GM23338 (cell line): ENCODE results near the gene NRN1L. TPM values are rescaled to one million over a fixed set of nuclear protein-coding genes. Genes with fewer than 3 reads are reported as not detected.

Experiments used
- ATAC-seq: fragments of 200-7000 bp; cut with Tn5 transposase; 3 replicates; pipeline ENCODE4 v1.9.1; 2020
- DNase-seq: peaks from one replicate; pipeline ENCODE4 v3.0.0-alpha.2; 2015; ENCODE audit warnings: low spot score
- H2AFZ ChIP-seq: fragments of 200-600 bp; sonication (generic); 2 replicates; pipeline ENCODE4 v1.8.0; 2016; ENCODE audit warnings: antibody characterized with exemption, mild to moderate bottlenecking, moderate library complexity
- H3F3A ChIP-seq: fragments of 200-600 bp; sonication (generic); replicated peaks from 2 replicates; pipeline ENCODE4 v1.8.0; 2017; ENCODE audit warnings: antibody characterized with exemption, mixed run types, low read depth
- H3K27ac ChIP-seq: fragments of 200-600 bp; sonication (generic); 2 replicates; pipeline ENCODE4 v1.6.1; 2016; ENCODE audit warnings: low read depth
- H3K27me3 ChIP-seq: fragments of 200-600 bp; sonication (generic); 2 replicates; pipeline ENCODE4 v1.8.0; 2016; ENCODE audit warnings: mild to moderate bottlenecking, mixed run types, moderate library complexity; ENCODE audit not compliant: insufficient read depth
- H3K36me3 ChIP-seq: fragments of 200-600 bp; sonication (generic); 2 replicates; pipeline ENCODE4 v1.8.0; 2016; ENCODE audit warnings: mild to moderate bottlenecking; ENCODE audit not compliant: insufficient read depth
- H3K4me1 ChIP-seq: fragments of 200-600 bp; sonication (generic); 2 replicates; pipeline ENCODE4 v1.8.0; 2016; ENCODE audit warnings: mild to moderate bottlenecking, moderate library complexity; ENCODE audit not compliant: insufficient read depth
- H3K4me2 ChIP-seq: fragments of 200-600 bp; sonication (generic); 2 replicates; pipeline ENCODE4 v1.7.1; 2017; ENCODE audit warnings: mixed run types
- H3K4me3 ChIP-seq: fragments of 200-600 bp; sonication (generic); 2 replicates; pipeline ENCODE4 v1.6.1; 2016; ENCODE audit warnings: mixed run types
- H3K79me2 ChIP-seq: fragments of 200-600 bp; sonication (generic); replicated peaks from 2 replicates; pipeline ENCODE4 v1.8.0; 2017; ENCODE audit warnings: mild to moderate bottlenecking; ENCODE audit not compliant: insufficient read depth
- H3K9me2 ChIP-seq: fragments of 200-600 bp; sonication (generic); 2 replicates; pipeline ENCODE4 v1.8.0; 2017; ENCODE audit not compliant: insufficient read depth
- H4K20me1 ChIP-seq: fragments of 200-600 bp; sonication (generic); replicated peaks from 2 replicates; pipeline ENCODE4 v1.8.0; 2017; ENCODE audit warnings: mild to moderate bottlenecking; ENCODE audit not compliant: insufficient read depth
- H3K27ac Mint-ChIP-seq: 2 replicates; pipeline ENCODE4 v1.8.0; 2020; ENCODE audit warnings: inconsistent platforms, mild to moderate bottlenecking, moderate library complexity, mixed read lengths
- H3K27me3 Mint-ChIP-seq: 3 replicates; pipeline ENCODE4 v1.8.0; 2022; ENCODE audit warnings: low read depth, mild to moderate bottlenecking, moderate library complexity, mixed read lengths, inconsistent platforms; ENCODE audit not compliant: insufficient read depth, poor library complexity
- H3K36me3 Mint-ChIP-seq: 3 replicates; pipeline ENCODE4 v1.8.0; 2021; ENCODE audit warnings: low read depth, mild to moderate bottlenecking, inconsistent platforms, moderate library complexity, mixed read lengths
- H3K4me1 Mint-ChIP-seq: 3 replicates; pipeline ENCODE4 v1.8.0; 2020; ENCODE audit warnings: mild to moderate bottlenecking, inconsistent platforms, mixed read lengths
- H3K4me3 Mint-ChIP-seq: 3 replicates; pipeline ENCODE4 v1.8.0; 2021; ENCODE audit warnings: moderate library complexity, mild to moderate bottlenecking, inconsistent platforms, mixed read lengths
- H3K9me3 Mint-ChIP-seq: 3 replicates; pipeline ENCODE4 v1.8.0; 2020; ENCODE audit warnings: moderate library complexity, mild to moderate bottlenecking, inconsistent platforms, mixed read lengths
- CTCF ChIP-seq, 2 experiments: fragments of 200-600 bp in 1 of 2; sonication (generic) in 1 of 2; conservative IDR thresholded peaks; 2 replicates each; pipeline versions ENCODE4 v1.5.1 to v1.6.1; 2016 to 2017; ENCODE audit warnings: antibody characterized with exemption in 2 of 2, low read depth in 2 of 2, mild to moderate bottlenecking in 2 of 2, moderate library complexity in 1 of 2
- NANOG ChIP-seq: IDR thresholded peaks from 2 replicates; pipeline ENCODE4 v1.6.1; 2016; ENCODE audit warnings: antibody characterized with exemption, borderline replicate concordance
- STAT1 ChIP-seq: IDR thresholded peaks from one replicate; pipeline ENCODE4 v1.6.1; 2016; ENCODE audit warnings: antibody characterized with exemption; ENCODE audit not compliant: unreplicated experiment
- polyA plus RNA-seq: library from polyadenylated mRNA; unstranded; fragments of >200 nt; fragmentation: Nextera tagmentation; extraction: Ambion mirVana; gene quantifications from 2 replicates; pipeline ENCODE4 v1.2.1, GENCODE V29; 2016
- total RNA-seq: library from RNA; depleted of rRNA; stranded (reverse); fragments of >200 nt; shearing (Covaris generic); gene quantifications from 2 replicates; pipeline ENCODE4 v1.2.3, GENCODE V29; 2014
- TF ChIP-seq, protein P1 (sequence below): fragments of 250-450 bp; sonication (Bioruptor Pico); IDR thresholded peaks from 2 replicates; pipeline ENCODE4 v1.5.0; 2020; ENCODE audit warnings: mild to moderate bottlenecking, moderate library complexity
- TF ChIP-seq, protein P2 (sequence below): IDR thresholded peaks from one replicate; pipeline ENCODE4 v1.6.1; 2018; ENCODE audit warnings: antibody characterized with exemption; ENCODE audit not compliant: unreplicated experiment

NRN1L gene
- total and polyA plus RNA-seq, 2 experiments from 2014 or later = 14.0 to 26.1 TPM

DNA sequence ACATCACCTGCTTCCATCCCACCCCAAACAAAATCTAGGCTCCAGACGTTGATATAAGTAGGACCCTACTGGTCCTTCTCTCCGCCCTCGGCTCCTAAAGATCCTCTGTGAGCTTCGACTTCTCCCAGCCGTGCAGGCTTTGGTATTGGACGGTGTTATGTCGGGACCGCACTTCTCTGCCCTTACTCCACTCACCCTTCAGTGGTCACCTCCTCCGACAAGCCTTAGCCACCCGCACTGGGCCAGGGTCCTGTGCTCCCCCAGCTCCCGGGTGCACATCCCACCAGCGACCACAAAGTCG lies 50.4 kb downstream of the NRN1L start:
- Mint-ChIP-seq H3K9me3 (0 out of 3 replicates have a peak, but pooled peaks cover 3% of the 10 kb centered on the region), H3K27me3 (peaks cover 41% of the 10 kb centered on the region), H3K36me3 (peaks cover 20% of the 10 kb centered on the region; the same call in 2 of the 3 replicates), H3K4me3 (peak overlapping the region; percentile 100), H3K27ac (peak overlapping the region; percentile 84), H3K4me1 (peaks cover 21% of the 10 kb centered on the region)
- H3K27ac ChIP-seq = no peak overlapping the region
- no peaks in the 10 kb centered on the region for H3K9me2 ChIP-seq
- H3K36me3 ChIP-seq = no peaks in the 10 kb centered on the region
- peaks cover 5% of the 10 kb centered on the region; the same call in 1 of the 2 replicates for H3K79me2 ChIP-seq
- peaks cover 3% of the 10 kb centered on the region for H4K20me1 ChIP-seq
- peak overlapping the region; percentile 91 for H2AFZ ChIP-seq
- peak overlapping the region; percentile 98 for H3K4me3 ChIP-seq
- ATAC-seq = peak; percentile 7
- H3K27me3 ChIP-seq = no peaks in the 10 kb centered on the region
- H3K4me1 ChIP-seq = peaks cover 10% of the 10 kb centered on the region; the same call in 1 of the 2 replicates
- peak; percentile 33 for DNase-seq
- TF ChIP-seq CTCF (conservative IDR thresholded peaks at IDR 0.05; ENCODE audit: low read depth in 2 of 2) = no peak
- peaks cover 7% of the 10 kb centered on the region; the same call in 1 of the 2 replicates for H3F3A ChIP-seq
- peak overlapping the region; percentile 99 for H3K4me2 ChIP-seq

DNA sequence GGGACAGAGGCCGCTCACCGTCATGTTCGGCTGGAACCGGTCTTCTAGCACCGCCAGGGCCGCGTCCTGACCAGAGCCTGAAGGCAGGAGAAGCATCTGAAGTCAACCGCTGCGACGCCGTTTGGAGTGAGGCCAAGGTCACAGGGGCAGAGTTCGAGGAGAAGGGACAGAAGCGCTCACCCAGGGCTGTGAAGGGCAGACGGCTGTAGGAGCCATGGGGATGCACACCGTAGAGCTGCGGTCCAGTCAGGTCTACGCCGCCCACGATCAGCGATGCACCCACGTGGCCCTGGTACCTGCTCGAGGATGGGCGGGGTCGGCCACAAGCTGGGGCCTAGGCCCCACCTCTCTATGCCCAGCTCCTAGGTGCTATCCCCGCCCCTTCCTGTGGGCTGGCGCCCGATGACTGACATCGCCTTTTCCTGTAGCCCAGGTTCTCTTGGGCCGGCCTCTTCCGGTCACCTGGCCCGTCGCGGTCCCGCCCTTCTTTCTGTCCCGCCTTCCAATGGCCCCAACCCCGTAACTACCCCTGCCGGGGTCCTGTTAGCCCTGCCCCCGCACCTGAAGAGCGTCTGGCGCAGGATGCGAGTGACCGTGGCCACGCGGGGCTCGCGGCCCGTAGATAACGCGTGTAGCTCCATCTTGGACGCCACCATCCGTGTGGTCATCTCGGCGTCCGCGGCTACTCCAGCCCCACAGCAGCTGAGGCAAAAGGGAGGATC lies 50.9 kb downstream of the NRN1L start:
- Histone ChIP-seq H3F3A (peaks cover 9% of the 10 kb centered on the region; the same call in 1 of the 2 replicates), H2AFZ (peak overlapping the region; percentile 91), H4K20me1 (peaks cover 3% of the 10 kb centered on the region), H3K9me2 (no peaks in the 10 kb centered on the region), H3K36me3 (no peaks in the 10 kb centered on the region), H3K4me2 (peak overlapping the region; percentile 99), H3K27me3 (no peaks in the 10 kb centered on the region), H3K79me2 (peaks cover 5% of the 10 kb centered on the region; the same call in 1 of the 2 replicates), H3K27ac (peak overlapping the region; percentile 79; the same call in 1 of the 2 replicates), H3K4me1 (peaks cover 10% of the 10 kb centered on the region; the same call in 1 of the 2 replicates), H3K4me3 (peak overlapping the region; percentile 98)
- Mint-ChIP-seq H3K36me3 (peaks cover 20% of the 10 kb centered on the region; the same call in 2 of the 3 replicates), H3K4me3 (peak overlapping the region; percentile 100), H3K9me3 (0 out of 3 replicates have a peak, but pooled peaks cover 3% of the 10 kb centered on the region), H3K4me1 (peaks cover 21% of the 10 kb centered on the region), H3K27me3 (peaks cover 41% of the 10 kb centered on the region), H3K27ac (peak overlapping the region; percentile 99)
- DNase-seq = peak; percentile 99
- peak; percentile 91 for ATAC-seq
- TF ChIP-seq, protein P1, sequence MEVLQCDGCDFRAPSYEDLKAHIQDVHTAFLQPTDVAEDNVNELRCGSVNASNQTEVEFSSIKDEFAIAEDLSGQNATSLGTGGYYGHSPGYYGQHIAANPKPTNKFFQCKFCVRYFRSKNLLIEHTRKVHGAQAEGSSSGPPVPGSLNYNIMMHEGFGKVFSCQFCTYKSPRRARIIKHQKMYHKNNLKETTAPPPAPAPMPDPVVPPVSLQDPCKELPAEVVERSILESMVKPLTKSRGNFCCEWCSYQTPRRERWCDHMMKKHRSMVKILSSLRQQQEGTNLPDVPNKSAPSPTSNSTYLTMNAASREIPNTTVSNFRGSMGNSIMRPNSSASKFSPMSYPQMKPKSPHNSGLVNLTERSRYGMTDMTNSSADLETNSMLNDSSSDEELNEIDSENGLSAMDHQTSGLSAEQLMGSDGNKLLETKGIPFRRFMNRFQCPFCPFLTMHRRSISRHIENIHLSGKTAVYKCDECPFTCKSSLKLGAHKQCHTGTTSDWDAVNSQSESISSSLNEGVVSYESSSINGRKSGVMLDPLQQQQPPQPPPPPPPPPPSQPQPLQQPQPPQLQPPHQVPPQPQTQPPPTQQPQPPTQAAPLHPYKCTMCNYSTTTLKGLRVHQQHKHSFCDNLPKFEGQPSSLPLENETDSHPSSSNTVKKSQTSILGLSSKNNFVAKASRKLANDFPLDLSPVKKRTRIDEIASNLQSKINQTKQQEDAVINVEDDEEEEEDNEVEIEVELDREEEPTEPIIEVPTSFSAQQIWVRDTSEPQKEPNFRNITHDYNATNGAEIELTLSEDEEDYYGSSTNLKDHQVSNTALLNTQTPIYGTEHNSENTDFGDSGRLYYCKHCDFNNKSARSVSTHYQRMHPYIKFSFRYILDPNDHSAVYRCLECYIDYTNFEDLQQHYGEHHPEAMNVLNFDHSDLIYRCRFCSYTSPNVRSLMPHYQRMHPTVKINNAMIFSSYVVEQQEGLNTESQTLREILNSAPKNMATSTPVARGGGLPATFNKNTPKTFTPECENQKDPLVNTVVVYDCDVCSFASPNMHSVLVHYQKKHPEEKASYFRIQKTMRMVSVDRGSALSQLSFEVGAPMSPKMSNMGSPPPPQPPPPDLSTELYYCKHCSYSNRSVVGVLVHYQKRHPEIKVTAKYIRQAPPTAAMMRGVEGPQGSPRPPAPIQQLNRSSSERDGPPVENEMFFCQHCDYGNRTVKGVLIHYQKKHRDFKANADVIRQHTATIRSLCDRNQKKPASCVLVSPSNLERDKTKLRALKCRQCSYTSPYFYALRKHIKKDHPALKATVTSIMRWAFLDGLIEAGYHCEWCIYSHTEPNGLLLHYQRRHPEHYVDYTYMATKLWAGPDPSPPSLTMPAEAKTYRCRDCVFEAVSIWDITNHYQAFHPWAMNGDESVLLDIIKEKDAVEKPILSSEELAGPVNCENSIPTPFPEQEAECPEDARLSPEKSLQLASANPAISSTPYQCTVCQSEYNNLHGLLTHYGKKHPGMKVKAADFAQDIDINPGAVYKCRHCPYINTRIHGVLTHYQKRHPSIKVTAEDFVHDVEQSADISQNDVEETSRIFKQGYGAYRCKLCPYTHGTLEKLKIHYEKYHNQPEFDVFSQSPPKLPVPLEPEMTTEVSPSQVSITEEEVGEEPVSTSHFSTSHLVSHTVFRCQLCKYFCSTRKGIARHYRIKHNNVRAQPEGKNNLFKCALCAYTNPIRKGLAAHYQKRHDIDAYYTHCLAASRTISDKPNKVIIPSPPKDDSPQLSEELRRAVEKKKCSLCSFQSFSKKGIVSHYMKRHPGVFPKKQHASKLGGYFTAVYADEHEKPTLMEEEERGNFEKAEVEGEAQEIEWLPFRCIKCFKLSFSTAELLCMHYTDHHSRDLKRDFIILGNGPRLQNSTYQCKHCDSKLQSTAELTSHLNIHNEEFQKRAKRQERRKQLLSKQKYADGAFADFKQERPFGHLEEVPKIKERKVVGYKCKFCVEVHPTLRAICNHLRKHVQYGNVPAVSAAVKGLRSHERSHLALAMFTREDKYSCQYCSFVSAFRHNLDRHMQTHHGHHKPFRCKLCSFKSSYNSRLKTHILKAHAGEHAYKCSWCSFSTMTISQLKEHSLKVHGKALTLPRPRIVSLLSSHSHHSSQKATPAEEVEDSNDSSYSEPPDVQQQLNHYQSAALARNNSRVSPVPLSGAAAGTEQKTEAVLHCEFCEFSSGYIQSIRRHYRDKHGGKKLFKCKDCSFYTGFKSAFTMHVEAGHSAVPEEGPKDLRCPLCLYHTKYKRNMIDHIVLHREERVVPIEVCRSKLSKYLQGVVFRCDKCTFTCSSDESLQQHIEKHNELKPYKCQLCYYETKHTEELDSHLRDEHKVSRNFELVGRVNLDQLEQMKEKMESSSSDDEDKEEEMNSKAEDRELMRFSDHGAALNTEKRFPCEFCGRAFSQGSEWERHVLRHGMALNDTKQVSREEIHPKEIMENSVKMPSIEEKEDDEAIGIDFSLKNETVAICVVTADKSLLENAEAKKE = no peak
- TF ChIP-seq CTCF (conservative IDR thresholded peaks at IDR 0.05; ENCODE audit: low read depth in 2 of 2) (no peak), STAT1 (no peak), NANOG (no peak)
- TF ChIP-seq, protein P2, sequence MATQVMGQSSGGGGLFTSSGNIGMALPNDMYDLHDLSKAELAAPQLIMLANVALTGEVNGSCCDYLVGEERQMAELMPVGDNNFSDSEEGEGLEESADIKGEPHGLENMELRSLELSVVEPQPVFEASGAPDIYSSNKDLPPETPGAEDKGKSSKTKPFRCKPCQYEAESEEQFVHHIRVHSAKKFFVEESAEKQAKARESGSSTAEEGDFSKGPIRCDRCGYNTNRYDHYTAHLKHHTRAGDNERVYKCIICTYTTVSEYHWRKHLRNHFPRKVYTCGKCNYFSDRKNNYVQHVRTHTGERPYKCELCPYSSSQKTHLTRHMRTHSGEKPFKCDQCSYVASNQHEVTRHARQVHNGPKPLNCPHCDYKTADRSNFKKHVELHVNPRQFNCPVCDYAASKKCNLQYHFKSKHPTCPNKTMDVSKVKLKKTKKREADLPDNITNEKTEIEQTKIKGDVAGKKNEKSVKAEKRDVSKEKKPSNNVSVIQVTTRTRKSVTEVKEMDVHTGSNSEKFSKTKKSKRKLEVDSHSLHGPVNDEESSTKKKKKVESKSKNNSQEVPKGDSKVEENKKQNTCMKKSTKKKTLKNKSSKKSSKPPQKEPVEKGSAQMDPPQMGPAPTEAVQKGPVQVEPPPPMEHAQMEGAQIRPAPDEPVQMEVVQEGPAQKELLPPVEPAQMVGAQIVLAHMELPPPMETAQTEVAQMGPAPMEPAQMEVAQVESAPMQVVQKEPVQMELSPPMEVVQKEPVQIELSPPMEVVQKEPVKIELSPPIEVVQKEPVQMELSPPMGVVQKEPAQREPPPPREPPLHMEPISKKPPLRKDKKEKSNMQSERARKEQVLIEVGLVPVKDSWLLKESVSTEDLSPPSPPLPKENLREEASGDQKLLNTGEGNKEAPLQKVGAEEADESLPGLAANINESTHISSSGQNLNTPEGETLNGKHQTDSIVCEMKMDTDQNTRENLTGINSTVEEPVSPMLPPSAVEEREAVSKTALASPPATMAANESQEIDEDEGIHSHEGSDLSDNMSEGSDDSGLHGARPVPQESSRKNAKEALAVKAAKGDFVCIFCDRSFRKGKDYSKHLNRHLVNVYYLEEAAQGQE = no peak
